HepG2 (cell line): ENCODE results near the gene PLEKHN1. TPM values are rescaled to one million over a fixed set of nuclear protein-coding genes. Genes with fewer than 3 reads are reported as not detected.
"Not testable (repeated sequence)": the region's sequence is repeated elsewhere in the genome, so short reads cannot be mapped to it uniquely, and the experiment has no call there.

Source experiments
- ATAC-seq: fragments of 200-7000 bp; cut with Tn5 transposase; 3 replicates; pipeline ENCODE4 v1.9.1; 2020; ENCODE audit warnings: mild to moderate bottlenecking, moderate library complexity
- BruUV-seq: library from RNA; stranded (reverse); fragments of 400-500 nt; replicated peaks from 2 replicates; lab custom pipeline; 2021; lab: Mats Ljungman, UMichigan
- CTCF ChIA-PET: fragments of 300-600 bp; formaldehyde crosslinking; extraction: SDS; loops from one replicate; lab custom pipeline; 2021; ENCODE audit warnings: low total read pairs, inconsistent platforms, low intra/inter-chr PET ratio; lab: Yijun Ruan, JAX
- POLR2A ChIA-PET: fragments of 350-600 bp; sonication (Branson Sonifier 250); formaldehyde crosslinking; loops from one replicate; lab custom pipeline; 2020; ENCODE audit warnings: antibody characterized with exemption, inconsistent platforms; lab: Yijun Ruan, JAX
- DNase-seq: peaks from one replicate; pipeline ENCODE4 v3.0.0-alpha.2; 2015; ENCODE audit warnings: low spot score
- FAIRE-seq: peaks from 3 replicates; lab custom pipeline; 2011; peaks lifted over from hg19 to GRCh38; lab: Jason Lieb, UNC
- H2AFZ ChIP-seq: one replicate; pipeline ENCODE4 v1.6.1; 2011; ENCODE audit warnings: low read length, inconsistent platforms
- H3K27ac ChIP-seq: fragments of 300-600 bp; 3 replicates; pipeline ENCODE4 v1.8.0; 2011; ENCODE audit warnings: mixed run types, mild to moderate bottlenecking, mixed read lengths, low read length, inconsistent platforms; ENCODE audit not compliant: insufficient read depth; ENCODE audit errors: extremely low read length
- H3K27me3 ChIP-seq, 2 experiments: fragments of 200-600 bp in 1 of 2; 2 replicates in 1 of 2; 3 replicates in 1 of 2; pipeline versions ENCODE4 v1.6.0 to v1.8.0; 2011; ENCODE audit warnings: low read length in 2 of 2, mild to moderate bottlenecking in 2 of 2, moderate library complexity in 2 of 2, inconsistent platforms in 1 of 2; ENCODE audit not compliant: insufficient read depth in 2 of 2, control insufficient read depth in 1 of 2
- H3K36me3 ChIP-seq, 2 experiments: fragments of 200-600 bp in 1 of 2; replicated peaks in 1 of 2; 2 replicates in 1 of 2; 3 replicates in 1 of 2; pipeline versions ENCODE4 v1.5.1 to v1.8.0; 2011; ENCODE audit warnings: low read length in 2 of 2, inconsistent platforms in 1 of 2; ENCODE audit not compliant: insufficient read depth in 2 of 2, control insufficient read depth in 1 of 2
- H3K4me1 ChIP-seq: 2 replicates; pipeline ENCODE4 v1.5.1; 2012; ENCODE audit warnings: low read length, inconsistent platforms; ENCODE audit not compliant: insufficient read depth
- H3K4me2 ChIP-seq: 2 replicates; pipeline ENCODE4 v1.6.0; 2011; ENCODE audit warnings: low read depth, low read length, inconsistent platforms
- H3K4me3 ChIP-seq, 3 experiments: fragments of 200-600 bp in 1 of 3; sonication (generic), shearing (Covaris generic) in 1 of 3; replicated peaks in 1 of 3; 2 replicates each; pipeline ENCODE4 v1.5.1; 2011 to 2016; ENCODE audit warnings: low read length in 3 of 3, inconsistent platforms in 2 of 3, low read depth in 2 of 3, mild to moderate bottlenecking in 2 of 3, control low read depth in 1 of 3, mixed read lengths in 1 of 3; ENCODE audit not compliant: insufficient read depth in 1 of 3
- H3K79me2 ChIP-seq: one replicate; pipeline ENCODE4 v1.6.1; 2011; ENCODE audit warnings: low read length, inconsistent platforms; ENCODE audit not compliant: insufficient read depth
- H3K9ac ChIP-seq: 2 replicates; pipeline ENCODE4 v1.6.0; 2011; ENCODE audit warnings: mild to moderate bottlenecking, low read depth, low read length, inconsistent platforms; ENCODE audit not compliant: insufficient read depth
- H3K9me3 ChIP-seq: 2 replicates; pipeline ENCODE4 v1.5.1; 2012; ENCODE audit warnings: mild to moderate bottlenecking, low read length
- H4K20me1 ChIP-seq: 2 replicates; pipeline ENCODE4 v1.6.0; 2011; ENCODE audit warnings: inconsistent platforms, mild to moderate bottlenecking, low read length, moderate library complexity; ENCODE audit not compliant: insufficient read depth
- GABPA ChIP-seq, 2 experiments: IDR thresholded peaks; 2 replicates each; pipeline ENCODE4 v1.6.1; 2011 to 2016; ENCODE audit warnings: low read depth in 2 of 2, low read length in 1 of 2, missing biosample characterization in 1 of 2, missing genetic modification characterization in 1 of 2
- NRL ChIP-seq: sonication (generic); formaldehyde crosslinking; IDR thresholded peaks from 2 replicates; pipeline ENCODE4 v1.5.0; 2020; ENCODE audit warnings: missing genetic modification reagents, mild to moderate bottlenecking, moderate library complexity, borderline replicate concordance
- ZFP91 ChIP-seq: sonication (generic); formaldehyde crosslinking; IDR thresholded peaks from 2 replicates; pipeline ENCODE4 v1.9.0; 2022; ENCODE audit warnings: missing genetic modification reagents, mild to moderate bottlenecking, borderline replicate concordance
- WGBS: methylation state at CpG from one replicate; pipeline ENCODE4 v1.1.6; 2017; ENCODE audit warnings: low lambda C conversion rate; 5-methylcytosine and 5-hydroxymethylcytosine counted together
- in situ Hi-C: cut with HindIII; loops from 2 replicates; pipeline ENCODE4 v1.10.0; 2017; ENCODE audit warnings: low pct_unique_long_range_greater_than_20kb; ENCODE audit not compliant: extremely low pct_ligation_motif_present
- intact Hi-C: fragments of 100-400 bp; cut with micrococcal nuclease; formaldehyde crosslinking; loops from one replicate; pipeline ENCODE4 v1.10.0; 2022; ENCODE audit not compliant: unreplicated experiment
- polyA plus RNA-seq, 8 experiments: library from polyadenylated mRNA; depleted of rRNA in 3 of 8; stranded (reverse) in 7 of 8; unstranded in 1 of 8; fragments of >200 nt; fragmentation: Illumina TruSeq in 4 of 8; extraction: Trizol in 4 of 8; gene quantifications; 2 replicates each; pipeline versions ENCODE4 v1.2.1 to v1.2.3, GENCODE V29; 2011 to 2016; ENCODE audit warnings: low read depth in 4 of 8, missing spikeins in 1 of 8, mixed read lengths in 1 of 8; ENCODE audit not compliant: insufficient read depth in 1 of 8
- total RNA-seq, 5 experiments: library from RNA; depleted of rRNA; stranded (reverse); fragments of >200 nt; fragmentation: Illumina TruSeq; extraction: Trizol; gene quantifications; 2 replicates each; pipeline ENCODE4 v1.2.3, GENCODE V29; 2016; ENCODE audit warnings: low read depth in 1 of 5
- TF ChIP-seq, protein P1 (sequence below): IDR thresholded peaks from 2 replicates; pipeline ENCODE4 v1.6.1; 2012; ENCODE audit warnings: low read depth, low read length, improper control_type of control experiment

PLEKHN1 gene
- total and polyA plus RNA-seq, 2 of the 13 experiments (the other 11 are each of a cell fraction or from before 2014, with no cell fraction given), result 0.42 to 0.58 TPM

- TF ChIP-seq GABPA (IDR thresholded peaks at IDR 0.05; ENCODE audit: low read depth, low read length), result no peak
- peak; percentile 91 for TF ChIP-seq GABPA (CRISPR knock-in tag; IDR thresholded peaks at IDR 0.05; ENCODE audit: low read depth)
- peak; percentile 85 for TF ChIP-seq ZFP91 (CRISPR knock-in tag)
- peak; percentile 88 for TF ChIP-seq NRL
- TF ChIP-seq, protein P1, sequence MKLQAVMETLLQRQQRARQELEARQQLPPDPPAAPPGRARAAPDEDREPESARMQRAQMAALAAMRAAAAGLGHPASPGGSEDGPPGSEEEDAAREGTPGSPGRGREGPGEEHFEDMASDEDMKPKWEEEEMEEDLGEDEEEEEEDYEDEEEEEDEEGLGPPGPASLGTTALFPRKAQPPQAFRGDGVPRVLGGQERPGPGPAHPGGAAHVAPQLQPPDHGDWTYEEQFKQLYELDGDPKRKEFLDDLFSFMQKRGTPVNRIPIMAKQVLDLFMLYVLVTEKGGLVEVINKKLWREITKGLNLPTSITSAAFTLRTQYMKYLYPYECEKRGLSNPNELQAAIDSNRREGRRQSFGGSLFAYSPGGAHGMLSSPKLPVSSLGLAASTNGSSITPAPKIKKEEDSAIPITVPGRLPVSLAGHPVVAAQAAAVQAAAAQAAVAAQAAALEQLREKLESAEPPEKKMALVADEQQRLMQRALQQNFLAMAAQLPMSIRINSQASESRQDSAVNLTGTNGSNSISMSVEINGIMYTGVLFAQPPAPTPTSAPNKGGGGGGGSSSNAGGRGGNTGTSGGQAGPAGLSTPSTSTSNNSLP, result peak; percentile 40; the same call in 1 of the 2 replicates
These were observed 40.2 kb downstream of the PLEKHN1 start (continued) for GRCh38 chr1:1006305-1007159.

GRCh38 chr1:1010131-1010530, 43.8 kb downstream of the PLEKHN1 start:
- H4K20me1 ChIP-seq, POLR2A ChIA-PET, H3K4me3 ChIP-seq, H2AFZ ChIP-seq, BruUV-seq, ATAC-seq, in situ Hi-C loops, H3K27me3 ChIP-seq, CTCF ChIA-PET, H3K36me3 ChIP-seq, H3K9me3 ChIP-seq, DNase-seq, H3K4me2 ChIP-seq, H3K79me2 ChIP-seq, H3K27ac ChIP-seq, H3K9ac ChIP-seq, FAIRE-seq: not testable (repeated sequence)
- intact Hi-C loops, result loop anchor here (5.0 kb wide), 1 partner anchor 47 kb away; no protein-coding TSS in a partner anchor
- 61% methylated on average over 8 of the region's 8 CpGs for WGBS
- peaks cover 38% of the 10 kb centered on the region for H3K4me1 ChIP-seq
